Endothelial cell of umbilical vein (primary cell): ENCODE measurements around the gene CAMTA1. TPM values are rescaled to one million over a fixed set of nuclear protein-coding genes. Genes with fewer than 3 reads are reported as not detected.

Experiments used
- BruUV-seq: library from RNA; stranded (reverse); fragments of 400-500 nt; replicated peaks from 2 replicates; lab custom pipeline; 2021; lab: Mats Ljungman, UMichigan
- CTCF ChIA-PET: fragments of 300-600, 350-600 bp; sonication (Branson Sonifier 250); formaldehyde crosslinking; loops from one replicate; lab custom pipeline; 2021; ENCODE audit warnings: antibody characterized with exemption, inconsistent platforms; lab: Charles Lee
- POLR2A ChIA-PET: fragments of 300-600, 350-600 bp; sonication (Branson Sonifier 250); formaldehyde crosslinking; loops from one replicate; lab custom pipeline; 2021; ENCODE audit warnings: antibody characterized with exemption, inconsistent platforms; lab: Charles Lee
- DNase-seq: peaks from one replicate; pipeline ENCODE4 v3.0.0-alpha.2; 2011; ENCODE audit warnings: low read depth, low spot score
- FAIRE-seq: peaks from 2 replicates; lab custom pipeline; 2011; peaks lifted over from hg19 to GRCh38; lab: Jason Lieb, UNC
- H2AFZ ChIP-seq: 2 replicates; pipeline ENCODE4 v1.6.0; 2012; ENCODE audit warnings: low read depth, low read length, control low read depth, inconsistent platforms
- H3K27ac ChIP-seq: 2 replicates; pipeline ENCODE4 v1.5.1; 2011; ENCODE audit warnings: low read depth, mild to moderate bottlenecking, control low read depth, low read length, moderate library complexity; ENCODE audit not compliant: insufficient read depth
- H3K27me3 ChIP-seq, 2 experiments: 2 replicates each; pipeline versions ENCODE4 v1.6.0 to v1.6.1; 2011; ENCODE audit warnings: low read length in 2 of 2, mixed read lengths in 1 of 2; ENCODE audit not compliant: control insufficient read depth in 2 of 2, insufficient read depth in 2 of 2
- H3K36me3 ChIP-seq, 2 experiments: 2 replicates in 1 of 2; 3 replicates in 1 of 2; pipeline ENCODE4 v1.5.1; 2011; ENCODE audit warnings: low read length in 2 of 2, mild to moderate bottlenecking in 1 of 2, moderate library complexity in 1 of 2; ENCODE audit not compliant: control insufficient read depth in 2 of 2, insufficient read depth in 2 of 2; ENCODE audit errors: extremely low read depth in 1 of 2
- H3K4me1 ChIP-seq: 3 replicates; pipeline ENCODE4 v1.5.1; 2011; ENCODE audit warnings: mild to moderate bottlenecking, low read length; ENCODE audit not compliant: control insufficient read depth, insufficient read depth; ENCODE audit errors: extremely low read depth
- H3K4me2 ChIP-seq: 2 replicates; pipeline ENCODE4 v1.6.1; 2011; ENCODE audit warnings: low read length, control low read depth, mixed read lengths; ENCODE audit not compliant: insufficient read depth
- H3K4me3 ChIP-seq, 3 experiments: fragments of 200-600 bp in 1 of 3; sonication (generic), shearing (Covaris generic) in 1 of 3; replicated peaks in 1 of 3; 2 replicates each; pipeline ENCODE4 v1.5.1; 2011 to 2016; ENCODE audit warnings: control low read depth in 3 of 3, low read length in 3 of 3, mild to moderate bottlenecking in 2 of 3, inconsistent platforms in 1 of 3, low read depth in 1 of 3, moderate library complexity in 1 of 3; ENCODE audit not compliant: insufficient read depth in 1 of 3
- H3K79me2 ChIP-seq: 2 replicates; pipeline ENCODE4 v1.6.0; 2012; ENCODE audit warnings: low read length, inconsistent platforms; ENCODE audit not compliant: control insufficient read depth, insufficient read depth
- H3K9ac ChIP-seq: replicated peaks from 2 replicates; pipeline ENCODE3; 2011; ENCODE audit warnings: low read length, control low read depth; ENCODE audit not compliant: insufficient read depth; ENCODE audit errors: extremely low read depth
- H3K9me1 ChIP-seq: replicated peaks from 3 replicates; pipeline ENCODE4 v1.6.0; 2011; ENCODE audit warnings: mild to moderate bottlenecking, low read length; ENCODE audit not compliant: control insufficient read depth, insufficient read depth; ENCODE audit errors: extremely low read depth
- H3K9me3 ChIP-seq: replicated peaks from 2 replicates; pipeline ENCODE4 v1.5.1; 2012; ENCODE audit warnings: low read length, inconsistent platforms; ENCODE audit not compliant: control insufficient read depth, insufficient read depth
- H4K20me1 ChIP-seq: replicated peaks from 2 replicates; pipeline ENCODE3; 2011; ENCODE audit warnings: mild to moderate bottlenecking, low read length; ENCODE audit not compliant: control insufficient read depth, insufficient read depth; ENCODE audit errors: extremely low read depth
- CTCF ChIP-seq, 2 donors: IDR thresholded peaks; 1 replicate in 1 of 2; 2 replicates in 1 of 2; pipeline ENCODE4 v1.5.1; 2011; ENCODE audit warnings: low read length in 2 of 2, mild to moderate bottlenecking in 2 of 2, moderate library complexity in 2 of 2, control low read depth in 1 of 2, inconsistent platforms in 1 of 2, low read depth in 1 of 2; ENCODE audit not compliant: insufficient read depth in 1 of 2; ENCODE audit errors: extremely low read depth in 1 of 2
- EZH2 ChIP-seq: IDR thresholded peaks from 2 replicates; pipeline ENCODE4 v1.6.1; 2012; ENCODE audit warnings: borderline replicate concordance, low read depth, mild to moderate bottlenecking, moderate library complexity, low read length, inconsistent platforms; ENCODE audit not compliant: severe bottlenecking
- FOS ChIP-seq: IDR thresholded peaks from 2 replicates; pipeline ENCODE4 v1.6.1; 2011; ENCODE audit warnings: mild to moderate bottlenecking, low read length, moderate library complexity, borderline replicate concordance; ENCODE audit not compliant: insufficient read depth
- GATA2 ChIP-seq: IDR thresholded peaks from 2 replicates; pipeline ENCODE4 v1.7.0; 2011; ENCODE audit warnings: low read depth, mild to moderate bottlenecking, moderate library complexity, mixed read lengths, low read length; ENCODE audit not compliant: insufficient read length, insufficient read depth
- JUN ChIP-seq: IDR thresholded peaks from 2 replicates; pipeline ENCODE4 v1.6.1; 2011; ENCODE audit warnings: borderline replicate concordance, low read depth; ENCODE audit not compliant: insufficient read length, insufficient read depth
- MAX ChIP-seq: IDR thresholded peaks from 2 replicates; pipeline ENCODE4 v1.6.1; 2011; ENCODE audit not compliant: insufficient read depth, insufficient read length
- MYC ChIP-seq: IDR thresholded peaks from one replicate; pipeline ENCODE4 v1.6.1; 2011; ENCODE audit warnings: mild to moderate bottlenecking, low read depth, low read length
- POLR2A ChIP-seq: IDR thresholded peaks from 2 replicates; pipeline ENCODE4 v1.6.1; 2012; ENCODE audit warnings: low read depth, mild to moderate bottlenecking, control low read depth, low read length
- POLR2AphosphoS5 ChIP-seq: IDR thresholded peaks from 2 replicates; pipeline ENCODE4 v1.6.1; 2012; ENCODE audit warnings: low read depth, mild to moderate bottlenecking, control low read depth, low read length, moderate library complexity; ENCODE audit not compliant: insufficient read depth
- dilution Hi-C: fragments of 300-500 bp; cut with MboI; formaldehyde crosslinking; loops from one replicate; pipeline ENCODE4 v1.15.0; 2019; ENCODE audit warnings: low sequenced_read_pairs; ENCODE audit not compliant: extremely low pct_ligation_motif_present
- intact Hi-C: fragments of 100-400 bp; cut with micrococcal nuclease; formaldehyde crosslinking; loops from one replicate; pipeline ENCODE4 v1.10.0; 2022
- polyA plus RNA-seq, 4 experiments: library from polyadenylated mRNA; depleted of rRNA in 3 of 4; stranded (reverse) in 3 of 4; unstranded in 1 of 4; fragments of >200 nt; gene quantifications; 2 replicates each; pipeline versions ENCODE4 v1.2.1 to v1.2.3, GENCODE V29; 2011 to 2012; ENCODE audit warnings: missing spikeins in 1 of 4
- total RNA-seq: library from RNA; stranded (reverse); gene quantifications from 2 replicates; pipeline ENCODE4 v1.2.3, GENCODE V29; 2021

Gene CAMTA1
- total and polyA plus RNA-seq, 2 donors (not counting 3 experiments of a cell fraction or from before 2014, with no cell fraction given), result 50.8 to 92.7 TPM

GRCh38 chr1:7520496-7520895 is 735.2 kb downstream of the CAMTA1 start:
- POLR2A ChIA-PET, result no interaction called here
- Histone ChIP-seq H3K36me3 (no peaks in the 10 kb centered on the region), H3K4me3 (no peak overlapping the region), H3K9me3 (no peaks in the 10 kb centered on the region), H2AFZ (no peak overlapping the region), H3K27me3 (peaks cover 0 to 3% of the 10 kb centered on the region in 2 experiments), H3K9me1 (no peaks in the 10 kb centered on the region), H3K79me2 (no peaks in the 10 kb centered on the region), H3K4me1 (no peaks in the 10 kb centered on the region), H3K9ac (no peak overlapping the region), H3K4me2 (no peak overlapping the region), H3K27ac (no peak overlapping the region), H4K20me1 (no peaks in the 10 kb centered on the region)
- TF ChIP-seq JUN (no peak), EZH2 (no peak), POLR2A (no peak), MYC (no peak), FOS (no peak), POLR2AphosphoS5 (no peak), CTCF (IDR thresholded peaks at IDR 0.05; ENCODE audit: extremely low read depth in 1 of 2, insufficient read depth in 1 of 2, low read depth in 1 of 2, low read length in 2 of 2) (no peak), MAX (no peak), GATA2 (no peak)
- BruUV-seq, result no TSS peak
- DNase-seq (no peak), FAIRE-seq (no peak)
- dilution Hi-C loops (no loop called here), intact Hi-C loops (no loop called here)
- CTCF ChIA-PET, result no interaction called here
